Esophagus squamous epithelium (tissue), 4 donors: ENCODE data around the gene FNTB.

Experiments
- CTCF ChIP-seq, 6 experiments: fragments of 450-650 bp in 4 of 6; fragments of 200-600 bp in 2 of 6; sonication (generic) in 2 of 6; IDR thresholded peaks; one replicate each; pipeline ENCODE4 v1.5.1; 2016 to 2019; ENCODE audit warnings: antibody characterized with exemption in 6 of 6, mild to moderate bottlenecking in 4 of 6, moderate library complexity in 4 of 6
- POLR2A ChIP-seq, 4 donors: fragments of 450-650 bp; IDR thresholded peaks; one replicate each; pipeline ENCODE4 v1.6.1; 2017; ENCODE audit warnings: antibody characterized with exemption in 4 of 4, mild to moderate bottlenecking in 4 of 4, moderate library complexity in 3 of 4

GRCh38 chr14:65082930-65083329 is 96.2 kb downstream of the FNTB start:
- no peak for TF ChIP-seq POLR2A (IDR thresholded peaks at IDR 0.05)
- TF ChIP-seq CTCF (IDR thresholded peaks at IDR 0.05) = no peak
